Measurements from ENCODE around the gene NTSR1. TPM values are rescaled to one million over a fixed set of nuclear protein-coding genes. Genes with fewer than 3 reads are reported as not detected.

NTSR1 gene
- total RNA-seq, 1 experiment from 2014 or later: 7.8 TPM

GRCh38 chr20:62790075-62790474 lies 81.4 kb downstream of the NTSR1 start:
- Histone ChIP-seq H3K27me3 (ENCODE audit: low read length) (no peaks in the 10 kb centered on the region), H3K9me3 (ENCODE audit: low read length) (no peaks in the 10 kb centered on the region), H3K4me3 (ENCODE audit: low read length) (no peak overlapping the region), H3K27ac (ENCODE audit: low read length) (no peak overlapping the region), H2AFZ (ENCODE audit: low read length) (no peak overlapping the region), H3K9me2 (replicated peaks; ENCODE audit: low read length) (no peaks in the 10 kb centered on the region), H3K4me2 (ENCODE audit: low read length) (no peak overlapping the region), H3K36me3 (ENCODE audit: low read depth, low read length) (no peaks in the 10 kb centered on the region), H3K9ac (ENCODE audit: low read length) (no peak overlapping the region), H4K20me1 (ENCODE audit: low read length) (no peaks in the 10 kb centered on the region), H3K4me1 (ENCODE audit: insufficient read depth, low read length) (peaks cover 27% of the 10 kb centered on the region), H3K79me2 (ENCODE audit: low read length) (no peaks in the 10 kb centered on the region), H3F3A (ENCODE audit: low read length, unreplicated experiment) (no peaks in the 10 kb centered on the region)
- ATAC-seq: no peak
- TF ChIP-seq CTCF (conservative IDR thresholded peaks at IDR 0.05; ENCODE audit: low read depth, low read length) (no peak), EZH2phosphoT487 (IDR thresholded peaks at IDR 0.05; ENCODE audit: borderline replicate concordance, low read length) (no peak), EZH2 (IDR thresholded peaks at IDR 0.05; ENCODE audit: low read length, unreplicated experiment) (no peak)
- no TSS peak for BruUV-seq (replicated peaks)
- ChIA-PET CTCF (no interaction called here), POLR2A (ENCODE audit: unreplicated experiment) (no interaction called here)
- intact Hi-C loops (cut with micrococcal nuclease): loop anchor here (5.0 to 10.0 kb wide), 5 partner anchors 53 to 405 kb away; partner anchors contain the start of gene RPS21
- no peak for DNase-seq

GRCh38 chr20:62791301-62792181 lies 82.9 kb downstream of the NTSR1 start:
- Histone ChIP-seq H3K4me1 (ENCODE audit: insufficient read depth, low read length) (peaks cover 27% of the 10 kb centered on the region), H3F3A (ENCODE audit: low read length, unreplicated experiment) (no peaks in the 10 kb centered on the region), H4K20me1 (ENCODE audit: low read length) (no peaks in the 10 kb centered on the region), H3K36me3 (ENCODE audit: low read depth, low read length) (no peaks in the 10 kb centered on the region), H3K4me2 (ENCODE audit: low read length) (peak overlapping the region; percentile 76), H3K9me2 (replicated peaks; ENCODE audit: low read length) (no peaks in the 10 kb centered on the region), H3K9ac (ENCODE audit: low read length) (peak overlapping the region; percentile 38), H2AFZ (ENCODE audit: low read length) (peak overlapping the region; percentile 78), H3K79me2 (ENCODE audit: low read length) (no peaks in the 10 kb centered on the region), H3K27me3 (ENCODE audit: low read length) (no peaks in the 10 kb centered on the region), H3K4me3 (ENCODE audit: low read length) (peak overlapping the region; percentile 44; the same call in 1 of the 2 replicates), H3K27ac (ENCODE audit: low read length) (no peak overlapping the region), H3K9me3 (ENCODE audit: low read length) (no peaks in the 10 kb centered on the region)
- no TSS peak for BruUV-seq (replicated peaks)
- TF ChIP-seq EZH2phosphoT487 (IDR thresholded peaks at IDR 0.05; ENCODE audit: borderline replicate concordance, low read length) (no peak), EZH2 (IDR thresholded peaks at IDR 0.05; ENCODE audit: low read length, unreplicated experiment) (no peak), CTCF (conservative IDR thresholded peaks at IDR 0.05; ENCODE audit: low read depth, low read length) (peak; percentile 99)
- peak; percentile 29 for ATAC-seq
- peak; percentile 96 for DNase-seq
- intact Hi-C loops (cut with micrococcal nuclease): loop anchor here (1.0 to 10.0 kb wide), 8 partner anchors 54 to 407 kb away; partner anchors contain the start of gene RPS21
- ChIA-PET POLR2A (ENCODE audit: unreplicated experiment) (interaction anchor here (0.5 to 0.6 kb wide), 2 partner anchors 17 to 80 kb away, joined by 3 to 18 read pairs; no protein-coding TSS in a partner anchor), CTCF (interaction anchor here (0.6 to 1.3 kb wide), 11 partner anchors 12 to 292 kb away, joined by 3 to 13 read pairs (median 3); no protein-coding TSS in a partner anchor)
